Astrocyte (in vitro differentiated cells and primary cell): ENCODE measurements around the gene CD44. TPM values are rescaled to one million over a fixed set of nuclear protein-coding genes. Genes with fewer than 3 reads are reported as not detected.

Source experiments
- DNase-seq: peaks from one replicate; pipeline ENCODE4 v3.0.0-alpha.2; 2010; ENCODE audit warnings: low read depth
- FAIRE-seq: peaks from 2 replicates; lab custom pipeline; 2011; peaks lifted over from hg19 to GRCh38; lab: Jason Lieb, UNC
- H2AFZ ChIP-seq: 2 replicates; pipeline ENCODE4 v1.6.0; 2012; ENCODE audit warnings: low read depth, low read length, inconsistent platforms
- H3K27ac ChIP-seq: 2 replicates; pipeline ENCODE4 v1.5.1; 2011; ENCODE audit warnings: low read depth, low read length, inconsistent platforms
- H3K27me3 ChIP-seq: 2 replicates; pipeline ENCODE4 v1.6.0; 2011; ENCODE audit warnings: low read length, inconsistent platforms; ENCODE audit not compliant: insufficient read depth
- H3K36me3 ChIP-seq: 2 replicates; pipeline ENCODE4 v1.5.1; 2011; ENCODE audit warnings: low read length, inconsistent platforms; ENCODE audit not compliant: insufficient read depth
- H3K4me1 ChIP-seq: 2 replicates; pipeline ENCODE4 v1.5.1; 2011; ENCODE audit warnings: low read length, inconsistent platforms; ENCODE audit not compliant: insufficient read depth
- H3K4me2 ChIP-seq: 2 replicates; pipeline ENCODE4 v1.6.0; 2012; ENCODE audit warnings: low read length, inconsistent platforms
- H3K4me3 ChIP-seq: 2 replicates; pipeline ENCODE4 v1.5.1; 2011; ENCODE audit warnings: low read depth, mild to moderate bottlenecking, low read length, inconsistent platforms; ENCODE audit not compliant: insufficient read depth
- H3K79me2 ChIP-seq: 2 replicates; pipeline ENCODE4 v1.6.0; 2012; ENCODE audit warnings: mild to moderate bottlenecking, low read length, inconsistent platforms; ENCODE audit not compliant: insufficient read depth
- H3K9ac ChIP-seq: 2 replicates; pipeline ENCODE4 v1.6.0; 2012; ENCODE audit warnings: mild to moderate bottlenecking, low read length, inconsistent platforms
- H3K9me3 ChIP-seq: 2 replicates; pipeline ENCODE4 v1.5.1; 2012; ENCODE audit warnings: low read depth, mild to moderate bottlenecking, low read length, inconsistent platforms; ENCODE audit not compliant: insufficient read depth
- H4K20me1 ChIP-seq: 2 replicates; pipeline ENCODE4 v1.6.0; 2012; ENCODE audit warnings: low read length, inconsistent platforms; ENCODE audit not compliant: insufficient read depth
- H3K27ac Mint-ChIP-seq: one replicate; pipeline ENCODE4 v1.8.0; 2021; ENCODE audit warnings: mild to moderate bottlenecking, mixed read lengths; ENCODE audit not compliant: unreplicated experiment
- H3K27me3 Mint-ChIP-seq: one replicate; pipeline ENCODE4 v1.8.0; 2021; ENCODE audit warnings: low read depth, mixed read lengths; ENCODE audit not compliant: unreplicated experiment
- H3K36me3 Mint-ChIP-seq: one replicate; pipeline ENCODE4 v1.8.0; 2021; ENCODE audit warnings: low read depth, mixed read lengths; ENCODE audit not compliant: unreplicated experiment
- H3K4me1 Mint-ChIP-seq: one replicate; pipeline ENCODE4 v1.8.0; 2021; ENCODE audit warnings: low read depth, mixed read lengths; ENCODE audit not compliant: unreplicated experiment
- H3K4me3 Mint-ChIP-seq: one replicate; pipeline ENCODE4 v1.8.0; 2021; ENCODE audit warnings: mild to moderate bottlenecking, moderate library complexity, mixed read lengths; ENCODE audit not compliant: unreplicated experiment
- H3K9me3 Mint-ChIP-seq: one replicate; pipeline ENCODE4 v1.8.0; 2021; ENCODE audit warnings: mild to moderate bottlenecking, mixed read lengths; ENCODE audit not compliant: unreplicated experiment
- EZH2 ChIP-seq: IDR thresholded peaks from 2 replicates; pipeline ENCODE4 v1.6.1; 2012; ENCODE audit warnings: mild to moderate bottlenecking, low read length, inconsistent platforms; ENCODE audit not compliant: insufficient read depth
- total RNA-seq: library from RNA; stranded (reverse); gene quantifications from 2 replicates; pipeline ENCODE4 v1.2.1, GENCODE V29; 2021
- TF ChIP-seq, protein P1 (sequence below): IDR thresholded peaks from 2 replicates; pipeline ENCODE4 v1.5.1; 2011; ENCODE audit warnings: low read depth, mild to moderate bottlenecking, inconsistent platforms, low read length, moderate library complexity; ENCODE audit not compliant: insufficient read depth

Gene CD44
- total RNA-seq, 1 donor from 2014 or later, result 154 TPM

DNA sequence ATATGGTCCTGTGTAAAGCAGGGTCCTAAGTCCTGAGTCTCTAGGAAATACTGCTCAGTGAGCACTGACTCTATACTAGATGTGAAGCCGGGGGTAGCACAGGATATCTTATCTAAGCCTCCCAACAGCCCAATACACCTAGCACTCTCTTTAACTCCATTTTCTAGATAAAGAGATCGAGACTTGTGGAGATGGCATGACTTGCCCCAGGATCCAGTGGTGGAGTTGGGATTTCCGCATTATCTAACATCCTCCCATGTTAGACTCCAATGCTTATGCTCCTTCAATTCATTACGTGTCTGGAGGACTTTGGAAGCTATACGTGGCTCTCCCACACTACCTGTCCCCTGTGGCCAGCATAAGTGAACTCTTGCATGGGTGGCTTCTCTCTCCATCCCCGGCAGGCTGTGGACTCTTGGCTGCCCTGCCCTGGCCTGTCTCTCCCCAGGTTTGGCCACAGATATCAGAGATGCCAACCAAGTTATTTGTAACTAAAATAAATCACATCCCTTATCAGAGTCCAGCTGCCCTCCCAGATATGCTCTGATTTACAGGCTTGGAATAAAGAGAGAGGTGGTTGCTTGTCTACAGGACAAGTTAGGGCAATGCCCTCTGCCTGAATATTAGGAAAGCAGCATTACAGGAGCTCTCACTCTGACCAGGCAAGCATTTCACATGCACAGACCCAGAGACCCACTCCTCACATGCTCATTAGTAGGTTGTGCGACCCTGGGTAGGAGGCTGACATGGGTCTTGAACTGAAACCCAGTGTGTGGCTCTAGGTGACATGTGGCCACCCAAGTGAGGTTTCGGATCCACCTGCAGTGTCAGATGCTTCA is 4.5 kb downstream of the CD44 start:
- H3K27ac ChIP-seq, result peak overlapping the region; percentile 94
- H3K4me3 ChIP-seq, result peak overlapping the region; percentile 91
- H3K9me3 ChIP-seq, result no peaks in the 10 kb centered on the region
- no peak for FAIRE-seq
- Mint-ChIP-seq H3K27ac (peak overlapping the region; percentile 7), H3K36me3 (peaks cover 2% of the 10 kb centered on the region), H3K9me3 (no peaks in the 10 kb centered on the region), H3K27me3 (no peaks in the 10 kb centered on the region), H3K4me3 (no peak overlapping the region), H3K4me1 (peaks cover 40% of the 10 kb centered on the region)
- peaks cover 56% of the 10 kb centered on the region for H3K4me1 ChIP-seq
- no peak for DNase-seq
- H3K36me3 ChIP-seq, result peaks cover 10% of the 10 kb centered on the region
- no peak overlapping the region for H2AFZ ChIP-seq
- H4K20me1 ChIP-seq, result peaks cover 86% of the 10 kb centered on the region
- peaks cover 99% of the 10 kb centered on the region for H3K79me2 ChIP-seq
- no peak for TF ChIP-seq EZH2
- TF ChIP-seq, protein P1, sequence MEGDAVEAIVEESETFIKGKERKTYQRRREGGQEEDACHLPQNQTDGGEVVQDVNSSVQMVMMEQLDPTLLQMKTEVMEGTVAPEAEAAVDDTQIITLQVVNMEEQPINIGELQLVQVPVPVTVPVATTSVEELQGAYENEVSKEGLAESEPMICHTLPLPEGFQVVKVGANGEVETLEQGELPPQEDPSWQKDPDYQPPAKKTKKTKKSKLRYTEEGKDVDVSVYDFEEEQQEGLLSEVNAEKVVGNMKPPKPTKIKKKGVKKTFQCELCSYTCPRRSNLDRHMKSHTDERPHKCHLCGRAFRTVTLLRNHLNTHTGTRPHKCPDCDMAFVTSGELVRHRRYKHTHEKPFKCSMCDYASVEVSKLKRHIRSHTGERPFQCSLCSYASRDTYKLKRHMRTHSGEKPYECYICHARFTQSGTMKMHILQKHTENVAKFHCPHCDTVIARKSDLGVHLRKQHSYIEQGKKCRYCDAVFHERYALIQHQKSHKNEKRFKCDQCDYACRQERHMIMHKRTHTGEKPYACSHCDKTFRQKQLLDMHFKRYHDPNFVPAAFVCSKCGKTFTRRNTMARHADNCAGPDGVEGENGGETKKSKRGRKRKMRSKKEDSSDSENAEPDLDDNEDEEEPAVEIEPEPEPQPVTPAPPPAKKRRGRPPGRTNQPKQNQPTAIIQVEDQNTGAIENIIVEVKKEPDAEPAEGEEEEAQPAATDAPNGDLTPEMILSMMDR, result no peak
- peak overlapping the region; percentile 73 for H3K9ac ChIP-seq
- H3K4me2 ChIP-seq, result peak overlapping the region; percentile 95
- H3K27me3 ChIP-seq, result no peaks in the 10 kb centered on the region

DNA sequence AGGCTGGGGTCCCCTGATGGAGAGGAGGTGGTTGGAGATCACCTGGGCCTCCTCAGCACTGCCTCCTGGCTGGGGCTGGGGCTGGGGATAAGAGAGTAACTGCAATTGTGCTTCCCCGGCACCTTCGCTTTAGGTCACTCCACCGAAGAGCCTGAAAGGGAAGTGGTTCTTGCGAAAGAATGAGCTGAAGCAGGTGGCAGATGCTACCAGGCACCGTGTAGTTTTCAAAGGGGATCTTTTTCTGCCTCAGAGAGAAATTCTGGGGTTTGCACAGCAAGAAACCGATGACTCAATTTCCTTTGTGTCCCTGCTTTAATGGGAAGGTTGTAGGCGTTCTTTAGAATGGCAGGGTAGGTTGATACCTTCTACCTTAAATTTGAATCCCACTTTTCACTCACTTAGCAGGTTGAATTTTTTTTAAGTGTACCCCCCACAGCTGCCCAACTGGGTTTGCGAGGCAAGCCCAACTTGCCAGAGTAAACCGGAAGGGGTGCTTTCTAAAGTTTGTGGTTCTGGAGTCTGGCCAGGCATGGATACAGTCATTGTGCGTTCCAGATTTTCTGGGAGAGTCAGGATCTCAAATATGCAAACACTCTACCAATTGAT is 5.3 kb downstream of the CD44 start:
- H3K4me2 ChIP-seq, result peak overlapping the region; percentile 95
- Mint-ChIP-seq H3K4me1 (peaks cover 40% of the 10 kb centered on the region), H3K4me3 (no peak overlapping the region), H3K9me3 (no peaks in the 10 kb centered on the region), H3K27me3 (no peaks in the 10 kb centered on the region), H3K36me3 (peaks cover 2% of the 10 kb centered on the region), H3K27ac (no peak overlapping the region)
- H3K9me3 ChIP-seq, result no peaks in the 10 kb centered on the region
- H3K27me3 ChIP-seq, result no peaks in the 10 kb centered on the region
- H2AFZ ChIP-seq, result no peak overlapping the region
- peak; percentile 5 for FAIRE-seq
- peaks cover 12% of the 10 kb centered on the region for H3K36me3 ChIP-seq
- peak; percentile 84 for DNase-seq
- peaks cover 53% of the 10 kb centered on the region for H3K4me1 ChIP-seq
- peaks cover 99% of the 10 kb centered on the region for H3K79me2 ChIP-seq
- peak overlapping the region; percentile 91 for H3K4me3 ChIP-seq
- TF ChIP-seq, protein P1, result no peak
- no peak for TF ChIP-seq EZH2
- H4K20me1 ChIP-seq, result peaks cover 92% of the 10 kb centered on the region
- H3K9ac ChIP-seq, result peak overlapping the region; percentile 73
- peak overlapping the region; percentile 94 for H3K27ac ChIP-seq
